GM12801 (cell line): ENCODE measurements around the gene TLE5.

Source experiments
- CTCF ChIP-seq: IDR thresholded peaks from one replicate; pipeline ENCODE4 v1.5.1; 2011; ENCODE audit warnings: control low read depth; ENCODE audit not compliant: insufficient read length; ENCODE audit errors: extremely low read depth

The TLE5 gene

GRCh38 chr19:3019211-3019854 lies 43.0 kb downstream of the TLE5 start:
- no peak for TF ChIP-seq CTCF

GRCh38 chr19:3017923-3018322 lies 44.4 kb downstream of the TLE5 start:
- TF ChIP-seq CTCF: no peak

- no peak for TF ChIP-seq CTCF
Measured at GRCh38 chr19:3015126-3016057, 46.9 kb downstream of the TLE5 start.

GRCh38 chr19:3014135-3014534 lies 48.2 kb downstream of the TLE5 start:
- no peak for TF ChIP-seq CTCF

DNA sequence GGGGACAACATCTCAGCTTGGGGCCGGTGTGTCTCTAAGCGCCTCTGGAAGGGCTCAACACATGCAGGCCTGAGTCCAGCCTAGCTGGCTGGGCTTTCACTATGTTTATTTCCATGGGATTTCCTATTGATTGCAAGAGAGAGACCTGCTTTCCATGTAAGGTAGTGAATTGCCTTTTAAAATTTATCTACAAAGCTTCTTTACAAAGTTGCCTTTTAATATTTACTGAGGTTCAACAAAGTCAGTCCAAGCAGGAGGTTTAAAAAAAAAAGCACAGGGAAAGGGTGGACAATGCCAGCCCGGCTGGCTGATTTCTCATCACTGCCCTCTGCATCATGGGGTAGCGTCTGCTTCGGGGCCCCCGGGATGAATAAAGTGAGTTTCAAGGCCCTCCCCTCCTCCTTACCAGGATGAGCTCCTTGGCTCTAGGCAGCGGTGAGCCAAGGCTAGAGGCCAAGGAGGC lies 49.0 kb downstream of the TLE5 start:
- TF ChIP-seq CTCF: no peak

DNA sequence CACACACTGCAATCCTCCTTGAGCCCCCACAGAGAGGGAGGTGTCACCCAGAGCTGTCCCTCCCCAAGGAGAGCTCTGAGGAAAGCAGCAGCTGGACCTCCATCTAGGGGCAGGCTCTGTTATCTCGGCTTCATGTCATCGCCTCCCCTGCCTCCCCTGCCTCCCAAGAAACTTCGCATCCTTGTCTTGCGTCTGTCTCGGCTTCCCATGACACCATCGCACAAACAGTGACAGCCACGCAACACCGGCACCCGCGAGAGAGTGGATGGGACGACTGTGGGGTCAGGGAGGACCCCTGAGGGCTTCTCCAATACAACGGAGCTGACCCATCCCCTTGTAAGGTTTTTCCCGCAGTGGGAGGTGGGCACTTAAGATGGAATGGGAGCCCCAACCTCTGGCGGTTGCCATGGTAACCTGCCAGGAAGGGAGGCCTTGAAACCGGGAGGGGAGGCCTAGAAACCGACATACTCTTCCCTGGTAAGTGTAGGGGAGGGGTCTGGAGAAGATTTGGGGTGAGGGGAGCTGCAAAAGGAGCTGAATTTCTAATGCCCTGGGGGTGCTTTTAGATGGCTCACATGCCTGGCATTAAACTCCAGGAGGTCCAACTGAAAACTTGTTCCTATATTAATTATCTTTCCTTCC lies 49.6 kb downstream of the TLE5 start:
- TF ChIP-seq CTCF: no peak

DNA sequence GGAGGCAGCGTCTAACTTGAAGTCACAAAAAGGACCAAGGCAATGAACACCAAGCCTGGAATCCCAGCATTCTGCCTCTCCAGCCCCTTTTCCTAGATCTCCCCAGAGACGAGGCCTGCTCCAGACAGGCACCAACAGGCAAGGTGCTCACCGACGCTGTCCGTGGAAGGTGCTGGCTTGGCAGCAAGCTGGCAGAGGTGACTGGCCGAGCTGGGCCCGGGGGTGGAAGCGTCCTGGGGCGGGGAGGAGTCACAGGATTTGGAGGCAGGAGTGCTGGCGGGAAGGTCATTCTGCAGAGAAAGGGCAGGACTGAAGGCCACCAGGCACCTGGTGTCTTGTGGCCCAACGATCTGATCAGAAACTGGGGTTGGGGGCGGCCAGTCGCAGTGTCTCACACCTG lies 51.4 kb downstream of the TLE5 start:
- TF ChIP-seq CTCF: no peak
